GM12878 (cell line): Measurements from ENCODE around the gene SPARC.

Experiments
- EED ChIP-seq: sonication (generic); IDR thresholded peaks from 2 replicates; pipeline ENCODE4 v1.6.1; 2016; ENCODE audit warnings: antibody characterized with exemption, low read depth
- EP300 ChIP-seq, 2 experiments: fragments of 150-350 bp in 1 of 2; IDR thresholded peaks; 2 replicates each; pipeline ENCODE4 v1.6.1; 2011 to 2012; ENCODE audit warnings: low read depth in 2 of 2, low read length in 2 of 2, borderline replicate concordance in 1 of 2, improper control_type of control experiment in 1 of 2, inconsistent platforms in 1 of 2; ENCODE audit not compliant: control insufficient read depth in 1 of 2
- ESRRA ChIP-seq: IDR thresholded peaks from 2 replicates; pipeline ENCODE4 v1.6.1; 2012; ENCODE audit warnings: mild to moderate bottlenecking, low read length, improper control_type of control experiment
- RBBP5 ChIP-seq: fragments of 200-600 bp; sonication (generic); conservative IDR thresholded peaks from 2 replicates; pipeline ENCODE4 v1.6.1; 2016
- SMC3 ChIP-seq: IDR thresholded peaks from 2 replicates; pipeline ENCODE4 v1.6.1; 2011; ENCODE audit warnings: low read length, improper control_type of control experiment, borderline replicate concordance

GRCh38 chr5:151697452-151697851, 10.7 kb upstream of the SPARC start:
- TF ChIP-seq SMC3, result no peak
- TF ChIP-seq ESRRA, result no peak
- TF ChIP-seq RBBP5, result no peak
- no peak for TF ChIP-seq EP300 (IDR thresholded peaks at IDR 0.05; ENCODE audit: borderline replicate concordance in 1 of 2, control insufficient read depth in 1 of 2, low read depth in 2 of 2, low read length in 2 of 2)
- TF ChIP-seq EED, result no peak
